ENCODE measurements around the gene NDC1.

NDC1 gene

GRCh38 chr1:53731043-53731600 lies 107.0 kb downstream of the NDC1 start:
- DNase-seq (ENCODE audit: low spot score): no peak

GRCh38 chr1:53730224-53730865 lies 107.8 kb downstream of the NDC1 start:
- no peak for DNase-seq (ENCODE audit: low spot score)

GRCh38 chr1:53729456-53730223 lies 108.5 kb downstream of the NDC1 start:
- no peak for DNase-seq (ENCODE audit: low spot score)

DNA sequence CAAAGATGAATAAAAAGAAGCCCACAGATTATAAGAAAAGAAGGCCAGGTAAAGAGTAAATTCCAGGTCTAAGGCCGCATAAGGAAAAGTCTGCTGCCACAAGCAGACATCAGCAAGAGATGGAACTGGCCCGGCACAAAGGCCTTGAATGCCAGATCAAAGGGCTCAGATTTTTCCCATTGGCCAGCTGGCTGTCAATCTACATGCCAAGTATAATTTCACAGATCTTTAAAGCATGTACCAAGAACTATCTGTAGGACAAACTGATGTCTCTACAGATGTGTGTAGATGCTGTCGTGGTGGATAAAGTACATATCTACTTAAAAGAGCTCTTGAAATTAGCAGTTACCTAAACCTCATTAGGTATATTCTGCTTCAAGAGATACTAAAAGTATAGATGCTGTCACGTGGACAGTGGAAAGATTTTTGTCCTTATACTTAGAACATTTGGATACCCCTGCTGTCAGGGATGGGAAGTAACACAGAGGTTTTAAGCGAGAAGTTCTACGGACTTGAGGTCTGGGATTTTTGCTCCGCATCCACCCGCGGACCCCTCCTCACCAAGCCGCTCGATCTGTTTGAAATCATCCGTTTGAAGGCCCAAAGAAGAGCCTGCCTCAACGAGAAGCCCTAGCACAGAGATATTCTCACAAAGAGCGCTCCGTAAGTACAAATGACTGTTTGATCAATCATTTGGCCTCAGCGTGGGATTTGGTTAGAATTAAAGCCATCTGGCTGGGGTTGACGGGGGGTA lies 109.2 kb downstream of the NDC1 start:
- DNase-seq (ENCODE audit: low spot score): no peak

GRCh38 chr1:53728196-53728595 lies 109.9 kb downstream of the NDC1 start:
- DNase-seq (ENCODE audit: low spot score): no peak

- DNase-seq (ENCODE audit: low spot score): no peak
These were observed 110.5 kb downstream of the NDC1 start for GRCh38 chr1:53727461-53728092.

DNA sequence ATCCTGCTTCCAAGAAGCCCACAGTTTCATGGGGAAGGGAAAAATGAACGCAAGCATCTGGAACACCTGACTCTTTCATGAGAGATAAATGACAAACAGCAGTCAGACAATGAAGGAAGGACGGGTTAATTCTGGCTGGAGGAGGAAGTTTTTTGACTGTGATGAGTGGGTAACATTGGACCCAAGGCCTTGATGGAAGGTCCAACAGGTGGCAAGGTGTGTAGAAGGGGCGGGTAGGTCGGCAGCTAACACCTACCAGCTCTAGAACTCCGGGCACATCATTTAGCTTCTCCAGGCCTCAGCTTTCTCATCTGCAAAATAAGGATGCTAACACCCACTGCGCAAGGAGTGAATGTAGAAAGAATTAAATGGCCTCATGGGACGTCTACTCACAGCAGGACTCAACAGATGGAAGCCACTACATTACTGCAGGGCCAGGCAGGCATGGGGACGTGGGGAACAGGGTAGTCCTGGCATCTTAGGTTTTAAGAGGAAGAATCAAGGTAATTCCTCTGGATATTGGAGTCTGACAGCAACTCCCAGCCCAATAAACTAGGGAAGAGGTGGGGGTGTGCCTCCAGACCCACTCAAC lies 112.0 kb downstream of the NDC1 start:
- no peak for DNase-seq (ENCODE audit: low spot score)

DNA sequence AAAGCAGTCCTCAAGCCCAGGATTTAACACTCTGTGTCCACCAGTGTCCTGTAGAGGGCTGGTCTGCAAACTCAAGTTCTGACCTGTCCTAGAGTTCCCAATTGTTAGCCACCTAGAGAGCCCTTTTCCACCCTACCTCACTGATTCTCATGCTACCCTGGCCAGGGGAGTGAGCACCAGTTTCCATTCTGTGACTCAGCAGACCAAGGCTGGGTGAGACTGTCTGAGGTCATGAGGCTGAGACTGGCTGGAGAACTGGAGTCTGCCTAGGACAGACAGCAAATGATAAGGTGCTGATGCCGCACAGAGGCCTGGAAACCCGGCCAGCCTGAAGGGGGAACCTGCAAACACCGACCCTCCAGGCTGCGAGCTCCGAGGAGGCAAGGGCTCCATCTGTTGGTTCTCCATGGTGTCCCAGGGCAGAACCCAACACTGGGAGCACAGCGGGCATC lies 112.8 kb downstream of the NDC1 start:
- no peak for DNase-seq (ENCODE audit: low spot score)

DNA sequence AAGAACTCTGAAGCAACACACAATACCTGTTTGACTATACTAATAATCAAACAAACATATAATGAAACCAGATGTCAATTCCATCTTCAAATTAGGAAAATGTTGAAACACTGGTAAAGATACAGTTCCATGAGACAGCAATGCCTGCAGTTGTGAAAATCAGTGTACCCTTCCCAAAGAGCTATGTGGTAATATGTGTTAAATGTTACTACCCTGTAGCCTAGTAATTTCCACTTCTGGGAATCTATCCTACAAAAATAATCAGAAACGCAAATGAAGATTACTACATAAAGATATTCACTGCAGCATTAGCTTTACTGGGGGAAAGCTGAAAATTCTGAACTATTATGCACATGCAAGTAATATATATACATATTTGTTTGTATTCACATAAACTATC lies 116.1 kb downstream of the NDC1 start:
- no peak for DNase-seq (ENCODE audit: low spot score)

GRCh38 chr1:53721088-53721487 lies 117.0 kb downstream of the NDC1 start:
- DNase-seq (ENCODE audit: low spot score): no peak

DNA sequence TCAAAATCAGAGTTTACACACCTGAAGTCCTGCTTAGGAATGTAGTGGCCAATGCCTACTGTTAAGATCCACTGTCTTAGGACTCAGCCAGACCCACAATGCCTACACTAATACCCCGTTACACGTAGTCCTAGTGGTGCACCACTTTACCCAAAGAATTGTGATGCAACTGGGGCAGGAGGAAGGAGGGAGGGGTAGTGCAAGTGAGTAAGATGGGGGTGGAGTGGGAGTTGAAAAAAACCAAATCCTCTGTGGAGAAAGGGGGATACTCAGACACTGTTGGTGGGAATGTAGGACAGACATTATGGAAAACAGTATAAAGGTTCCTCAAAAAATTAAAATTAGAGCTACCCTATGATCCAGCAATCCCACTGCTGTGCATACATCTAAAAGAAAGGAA lies 118.6 kb downstream of the NDC1 start:
- DNase-seq (ENCODE audit: low spot score): no peak

DNA sequence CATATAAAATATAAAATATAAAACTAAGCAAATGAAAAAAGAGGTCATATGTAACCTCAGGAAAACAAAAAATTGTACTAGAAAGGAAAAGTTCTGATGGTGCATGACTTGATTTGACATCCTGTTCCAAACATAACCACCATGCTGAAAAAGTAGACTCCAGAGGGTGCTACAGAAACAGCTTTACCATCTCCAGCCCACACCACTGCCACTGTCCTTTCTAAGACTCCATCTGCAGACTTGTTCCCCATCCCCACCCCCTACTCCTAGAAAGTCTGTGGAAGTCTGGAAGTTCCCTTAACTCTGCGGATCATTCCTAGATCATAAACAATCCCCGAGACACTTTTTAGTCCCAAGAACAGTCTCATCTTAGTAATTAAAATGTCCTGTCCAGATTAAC lies 119.7 kb downstream of the NDC1 start:
- DNase-seq (ENCODE audit: low spot score): no peak

GRCh38 chr1:53717025-53717804 lies 120.9 kb downstream of the NDC1 start:
- no peak for DNase-seq (ENCODE audit: low spot score)

- no peak for DNase-seq (ENCODE audit: low spot score)
These were observed 121.9 kb downstream of the NDC1 start for GRCh38 chr1:53716150-53716549.

GRCh38 chr1:53715478-53715877 lies 122.6 kb downstream of the NDC1 start:
- DNase-seq (ENCODE audit: low spot score): no peak

Data from Ammon's horn (tissue), 1 donor.